ENCODE results near the gene NFATC1. TPM values are rescaled to one million over a fixed set of nuclear protein-coding genes. Genes with fewer than 3 reads are reported as not detected.

NFATC1 gene
- total RNA-seq, 4 donors from 2014 or later, result 10.1 to 15.0 (median 12.7) TPM

DNA sequence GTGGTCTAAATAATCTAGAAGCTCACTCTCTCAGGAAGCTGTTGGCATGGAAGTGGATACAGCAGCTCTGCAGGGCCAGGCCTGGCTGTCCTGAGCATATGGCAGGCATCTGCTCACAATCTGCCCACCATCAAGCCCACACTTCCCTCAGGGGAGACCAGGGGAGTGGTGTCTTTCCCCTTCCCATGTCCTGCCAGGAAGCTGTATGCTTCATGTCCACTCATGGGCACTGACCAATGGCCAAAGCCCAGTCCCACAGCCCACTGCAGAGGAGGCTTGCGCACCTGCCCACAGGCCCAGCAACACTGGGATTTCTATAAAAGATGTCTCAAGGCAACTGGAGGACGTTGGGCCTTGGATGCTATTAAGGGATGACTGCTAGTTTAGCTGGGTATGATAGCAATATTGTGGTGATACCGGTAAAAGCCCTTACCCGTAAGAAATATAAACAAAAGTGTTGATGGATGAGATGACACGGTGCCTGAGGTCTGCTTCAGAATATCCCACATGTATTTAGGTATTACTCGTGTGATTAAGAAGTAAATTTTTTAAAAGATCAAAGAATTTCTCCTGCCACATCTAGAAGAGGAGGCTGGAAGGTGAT lies 177.2 kb downstream of the NFATC1 start:
- no peaks in the 10 kb centered on the region for H3K27me3 ChIP-seq
- no peak overlapping the region for H3K27ac ChIP-seq
- no peak for DNase-seq
- H3K9me3 ChIP-seq, result no peaks in the 10 kb centered on the region
- no peak for TF ChIP-seq POLR2A (IDR thresholded peaks at IDR 0.05)
- TF ChIP-seq, protein P1, sequence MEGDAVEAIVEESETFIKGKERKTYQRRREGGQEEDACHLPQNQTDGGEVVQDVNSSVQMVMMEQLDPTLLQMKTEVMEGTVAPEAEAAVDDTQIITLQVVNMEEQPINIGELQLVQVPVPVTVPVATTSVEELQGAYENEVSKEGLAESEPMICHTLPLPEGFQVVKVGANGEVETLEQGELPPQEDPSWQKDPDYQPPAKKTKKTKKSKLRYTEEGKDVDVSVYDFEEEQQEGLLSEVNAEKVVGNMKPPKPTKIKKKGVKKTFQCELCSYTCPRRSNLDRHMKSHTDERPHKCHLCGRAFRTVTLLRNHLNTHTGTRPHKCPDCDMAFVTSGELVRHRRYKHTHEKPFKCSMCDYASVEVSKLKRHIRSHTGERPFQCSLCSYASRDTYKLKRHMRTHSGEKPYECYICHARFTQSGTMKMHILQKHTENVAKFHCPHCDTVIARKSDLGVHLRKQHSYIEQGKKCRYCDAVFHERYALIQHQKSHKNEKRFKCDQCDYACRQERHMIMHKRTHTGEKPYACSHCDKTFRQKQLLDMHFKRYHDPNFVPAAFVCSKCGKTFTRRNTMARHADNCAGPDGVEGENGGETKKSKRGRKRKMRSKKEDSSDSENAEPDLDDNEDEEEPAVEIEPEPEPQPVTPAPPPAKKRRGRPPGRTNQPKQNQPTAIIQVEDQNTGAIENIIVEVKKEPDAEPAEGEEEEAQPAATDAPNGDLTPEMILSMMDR (IDR thresholded peaks at IDR 0.05), result no peak
- H3K4me3 ChIP-seq (replicated peaks in 1 of 3), result no peak overlapping the region
- 89 to 91% methylated on average over 6 of the region's 6 CpGs for WGBS, 2 donors
- H3K36me3 ChIP-seq, result no peaks in the 10 kb centered on the region
- peaks cover 16 to 21% of the 10 kb centered on the region in 2 donors for H3K4me1 ChIP-seq
- intact Hi-C loops (cut with DNase I), result no loop called here

DNA sequence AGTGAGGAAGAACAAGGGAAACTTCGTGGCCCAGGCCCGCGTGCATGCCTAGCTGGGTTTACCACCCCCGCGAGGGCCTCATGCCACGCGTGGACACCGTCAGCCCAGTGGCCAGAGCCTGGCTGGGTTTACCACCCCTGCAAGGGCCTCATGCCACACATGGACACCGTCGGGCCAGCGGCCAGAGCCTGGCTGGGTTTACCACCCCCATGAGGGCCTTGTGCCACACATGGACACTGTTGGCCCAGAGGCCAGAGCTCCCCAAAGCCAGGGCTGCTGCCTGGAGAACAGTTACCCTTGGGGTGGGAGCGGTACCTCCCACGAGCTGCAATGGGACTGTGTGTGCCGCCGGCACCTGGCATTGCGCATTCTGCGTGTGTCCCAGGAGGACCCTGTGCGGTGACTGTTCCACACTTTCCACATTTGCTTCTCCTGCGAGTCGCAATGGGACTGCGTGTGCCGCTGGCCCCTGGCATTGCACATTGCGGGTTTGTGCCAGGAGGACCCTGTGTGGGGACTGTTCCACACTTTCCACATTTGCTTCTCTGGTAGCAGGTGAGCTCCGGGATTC lies 178.3 kb downstream of the NFATC1 start:
- intact Hi-C loops (cut with DNase I), result no loop called here
- DNase-seq, result peak in 1 of 2 donors; percentile 1
- TF ChIP-seq, protein P1 (IDR thresholded peaks at IDR 0.05), result no peak
- no peak for TF ChIP-seq POLR2A (IDR thresholded peaks at IDR 0.05)
- WGBS, 2 donors, result 96% methylated on average over 23 to 24 of the region's 24 CpGs
- Histone ChIP-seq H3K4me3 (replicated peaks in 1 of 3) (no peak overlapping the region), H3K4me1 (peaks cover 26 to 31% of the 10 kb centered on the region in 2 donors), H3K9me3 (no peaks in the 10 kb centered on the region), H3K27ac (no peak overlapping the region), H3K27me3 (no peaks in the 10 kb centered on the region), H3K36me3 (no peaks in the 10 kb centered on the region)

DNA sequence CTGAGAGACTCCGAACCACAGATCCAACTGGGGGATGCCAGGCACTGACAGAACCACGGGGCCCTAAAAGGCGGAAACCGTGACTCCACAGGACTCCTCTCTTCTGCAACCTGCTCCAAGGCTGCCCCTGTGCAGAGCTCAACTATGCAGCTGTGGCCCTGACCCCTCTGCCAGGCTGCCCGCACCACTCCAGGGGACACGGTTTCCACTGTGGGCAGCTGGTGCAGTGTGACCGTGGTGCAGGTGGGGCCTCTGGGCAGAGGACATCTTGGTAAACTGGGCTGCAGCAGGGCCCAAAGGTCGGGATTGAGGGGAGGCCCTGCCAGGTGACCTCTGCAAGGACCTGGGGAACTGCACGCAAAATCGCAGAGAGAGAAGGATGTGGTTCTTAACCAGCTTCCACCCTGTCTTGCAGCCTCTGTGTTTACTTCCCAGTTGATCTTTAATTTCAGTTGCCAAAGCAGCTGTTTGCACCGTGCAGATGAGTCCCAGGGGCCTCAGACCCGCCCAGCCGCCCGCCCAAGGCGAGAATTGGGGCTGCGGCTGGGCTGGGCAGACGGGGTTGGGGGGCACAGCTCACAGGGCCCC lies 179.3 kb downstream of the NFATC1 start:
- intact Hi-C loops (cut with DNase I), result no loop called here
- H3K27ac ChIP-seq, result no peak overlapping the region
- no peak overlapping the region for H3K4me3 ChIP-seq (replicated peaks in 1 of 3)
- DNase-seq, result peak in 1 of 2 donors; percentile 1
- H3K4me1 ChIP-seq, result peaks cover 26 to 33% of the 10 kb centered on the region in 2 donors
- TF ChIP-seq POLR2A (IDR thresholded peaks at IDR 0.05), result no peak
- TF ChIP-seq, protein P1 (IDR thresholded peaks at IDR 0.05), result no peak
- 83 to 89% methylated on average over 12 to 16 of the region's 17 CpGs for WGBS, 2 donors
- H3K27me3 ChIP-seq, result no peaks in the 10 kb centered on the region
- H3K36me3 ChIP-seq, result no peaks in the 10 kb centered on the region
- H3K9me3 ChIP-seq, result no peaks in the 10 kb centered on the region

DNA sequence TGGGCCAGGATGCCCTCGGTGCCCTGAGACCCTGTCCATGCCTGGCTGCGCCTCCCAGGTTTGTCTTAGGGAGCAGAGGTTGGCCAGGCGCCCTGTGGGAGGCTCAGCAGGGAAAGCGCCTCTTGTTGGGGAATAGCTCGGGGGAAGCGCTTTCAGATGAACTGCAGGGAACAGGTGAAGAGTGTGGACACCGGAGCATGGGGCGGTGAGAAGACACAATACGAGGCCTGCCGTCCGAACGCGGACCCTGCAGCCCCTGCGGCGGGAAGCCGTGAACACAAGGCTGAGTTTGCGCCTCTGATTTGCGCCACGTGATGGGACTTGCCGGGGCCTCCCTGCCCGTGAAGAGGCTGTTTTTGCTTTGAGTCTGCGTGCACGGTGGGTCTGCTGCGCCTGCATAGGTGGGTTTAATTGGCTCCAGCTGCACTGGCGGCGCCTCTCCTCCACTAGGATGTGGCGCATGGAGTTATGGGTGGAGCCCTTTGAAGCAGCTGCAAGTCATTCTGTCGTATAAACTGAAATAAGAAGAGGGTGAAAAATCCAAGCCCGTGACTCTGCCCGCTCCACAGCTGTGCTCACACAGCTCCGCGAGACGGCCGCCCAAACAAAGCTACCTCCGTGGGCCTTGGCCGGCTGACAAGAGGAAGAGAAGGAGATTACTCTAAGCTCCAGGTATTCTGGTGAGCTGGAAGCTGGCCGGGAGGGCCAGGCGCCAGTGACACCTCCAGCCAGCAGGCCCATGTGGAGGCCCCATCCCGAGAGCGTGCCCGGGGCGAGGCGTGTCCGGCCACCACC lies 180.4 kb downstream of the NFATC1 start:
- H3K36me3 ChIP-seq, result no peaks in the 10 kb centered on the region
- 33 to 46% methylated on average over 21 to 32 of the region's 44 CpGs for WGBS, 2 donors
- TF ChIP-seq, protein P1 (IDR thresholded peaks at IDR 0.05), result peak in 4 of 6 experiments; percentile 30 to 49 (median 36)
- no peak for TF ChIP-seq POLR2A (IDR thresholded peaks at IDR 0.05)
- H3K4me3 ChIP-seq (replicated peaks in 1 of 3), result no peak overlapping the region
- no peaks in the 10 kb centered on the region for H3K9me3 ChIP-seq
- DNase-seq, result peak; percentile 94 to 97
- peak overlapping the region; percentile 81 to 93 (median 82) for H3K27ac ChIP-seq
- H3K4me1 ChIP-seq, result peaks cover 26 to 33% of the 10 kb centered on the region in 2 donors
- intact Hi-C loops (cut with DNase I), result no loop called here
- no peaks in the 10 kb centered on the region for H3K27me3 ChIP-seq

Measured in thyroid gland (tissue), 4 donors.